Stimulated activated CD8-positive, alpha-beta memory T cell treated with anti-CD3 and anti-CD28 coated beads, Interleukin-15, amount 100 ng/mL, for 1 hour (primary cell): ENCODE data around the gene DMAC1.

Source experiments
- DNase-seq: peaks from one replicate; pipeline ENCODE4 v3.0.0-alpha.2; 2020; ENCODE audit warnings: low read depth

DMAC1 gene

DNA sequence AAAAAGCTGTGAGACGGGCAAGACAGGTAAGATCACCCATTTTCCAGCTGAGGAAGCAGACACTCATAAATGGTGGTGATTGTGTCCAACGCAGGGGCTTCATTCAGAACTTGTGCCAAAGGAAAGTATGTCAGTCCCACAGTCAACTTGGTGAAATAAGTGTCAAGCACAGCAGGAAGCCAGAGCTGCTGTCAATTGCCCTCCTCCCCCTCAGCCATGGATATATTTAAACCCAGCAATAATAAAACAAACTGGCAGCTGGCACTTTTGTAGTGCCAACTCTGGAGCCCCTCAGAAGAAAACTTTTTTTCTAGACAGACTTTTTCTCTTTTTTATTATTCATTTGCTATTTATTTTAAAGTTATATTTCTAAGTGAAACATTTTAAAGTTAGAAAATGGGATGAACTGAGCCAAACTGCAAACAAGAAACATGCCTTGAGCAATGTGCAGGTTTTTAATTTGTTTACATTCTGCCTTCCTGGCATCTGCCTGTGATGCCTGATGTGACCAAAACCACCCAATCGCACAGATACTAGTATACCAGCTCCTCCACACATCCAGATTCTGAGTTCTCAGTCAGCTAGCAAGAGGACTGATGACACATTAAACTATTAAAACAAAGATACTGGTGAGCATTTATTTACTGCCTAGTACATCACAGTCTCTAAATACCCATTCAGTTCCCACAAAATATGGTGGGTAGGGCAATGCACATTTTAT is 17.0 kb downstream of the DMAC1 start:
- no peak for DNase-seq

GRCh38 chr9:7780261-7780988 is 19.2 kb downstream of the DMAC1 start:
- no peak for DNase-seq

DNA sequence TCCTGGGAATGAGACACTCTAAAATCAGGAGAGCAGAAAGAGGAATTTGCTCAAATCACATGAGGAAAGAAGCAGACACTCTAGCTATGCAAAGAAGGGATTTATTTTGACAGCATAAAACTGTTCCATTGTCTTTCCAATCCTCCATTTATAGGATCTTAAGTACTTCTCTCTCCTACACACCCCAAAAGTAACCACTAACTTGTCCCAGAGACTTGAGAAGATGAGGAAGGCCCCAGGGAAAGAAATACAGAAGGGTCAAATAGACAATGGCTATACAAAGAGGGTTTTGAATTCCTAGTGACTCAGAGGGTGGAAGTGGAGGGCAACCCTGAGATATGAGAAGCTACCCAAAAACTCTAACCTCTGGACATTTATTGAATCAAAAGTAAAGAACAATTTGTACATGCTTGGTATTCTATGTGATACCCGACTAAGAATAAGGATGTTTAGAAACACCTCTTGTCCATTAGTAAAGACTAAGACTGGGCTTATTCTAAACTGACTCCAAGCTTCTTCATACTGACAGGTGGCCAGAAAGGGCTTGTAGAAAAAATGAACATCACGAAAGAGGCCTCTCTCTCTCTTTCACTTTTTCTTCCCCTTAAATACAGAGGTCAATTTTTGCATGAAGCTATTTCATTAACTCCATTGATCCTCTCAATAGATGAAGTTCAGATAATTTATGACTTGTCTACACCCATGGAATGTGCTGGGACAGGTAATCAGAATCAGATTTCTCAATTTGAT is 20.6 kb downstream of the DMAC1 start:
- DNase-seq: no peak

GRCh38 chr9:7777771-7778170 is 21.8 kb downstream of the DMAC1 start:
- no peak for DNase-seq

- DNase-seq: no peak
Observed at GRCh38 chr9:7770111-7770510, 29.5 kb downstream of the DMAC1 start.

DNA sequence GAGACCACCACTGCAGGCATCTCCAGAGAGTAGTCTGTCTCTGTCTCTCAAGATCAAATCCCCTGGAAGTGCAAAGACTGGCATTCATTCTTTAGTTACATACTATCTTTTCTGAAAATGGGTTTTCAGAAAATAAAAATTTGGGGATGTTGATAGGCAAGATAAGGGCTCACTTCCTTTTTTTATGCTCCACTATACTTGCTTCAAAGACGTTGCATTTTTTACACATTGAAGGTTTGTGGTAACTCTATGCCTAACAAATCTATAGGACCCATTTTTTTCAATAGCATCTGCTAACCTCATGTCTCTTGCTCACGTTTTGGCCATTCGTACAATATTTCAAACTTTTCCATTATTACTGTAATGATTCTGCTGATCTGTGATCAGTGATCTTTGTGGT is 37.0 kb downstream of the DMAC1 start:
- DNase-seq: no peak

DNA sequence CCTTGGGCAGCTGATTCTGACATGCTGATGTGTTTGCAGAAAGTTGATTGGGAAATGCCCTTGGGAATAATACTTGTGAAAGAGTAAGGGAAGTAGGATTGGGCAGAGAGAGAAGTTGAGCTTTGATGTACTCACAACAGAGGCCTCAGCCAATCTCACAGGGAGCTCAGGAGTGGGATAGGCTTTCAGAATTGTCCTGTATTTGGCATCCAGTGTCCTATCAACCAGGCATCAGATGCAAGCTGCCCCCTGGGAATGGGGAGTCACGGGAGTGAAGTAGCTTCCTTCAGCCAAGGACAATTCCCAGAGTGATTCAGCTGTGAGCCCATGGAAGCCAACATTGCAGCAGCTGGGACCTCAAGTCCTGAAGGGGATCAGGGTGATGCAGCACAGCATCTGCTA is 39.6 kb downstream of the DMAC1 start:
- no peak for DNase-seq

GRCh38 chr9:7756088-7756487 is 43.5 kb downstream of the DMAC1 start:
- no peak for DNase-seq

- DNase-seq: no peak
Observed at GRCh38 chr9:7752481-7752880, 47.1 kb downstream of the DMAC1 start.
